Measurements from ENCODE around the gene ZNF787. TPM values are rescaled to one million over a fixed set of nuclear protein-coding genes. Genes with fewer than 3 reads are reported as not detected.

The ZNF787 gene
- polyA plus RNA-seq, 1 of the 3 experiments (the other 2 are of a cell fraction), result 16.0 TPM

- no peak for TF ChIP-seq POLR2AphosphoS5 (IDR thresholded peaks at IDR 0.05; ENCODE audit: low read depth, low read length)
- no peak for TF ChIP-seq GATA2 (CRISPR knock-in tag; IDR thresholded peaks at IDR 0.05)
- no peak for TF ChIP-seq TAF1 (IDR thresholded peaks at IDR 0.05; ENCODE audit: borderline replicate concordance, low read depth, low read length)
- TF ChIP-seq YY1 (IDR thresholded peaks at IDR 0.05; ENCODE audit: low read depth), result no peak
- TF ChIP-seq, protein P1, sequence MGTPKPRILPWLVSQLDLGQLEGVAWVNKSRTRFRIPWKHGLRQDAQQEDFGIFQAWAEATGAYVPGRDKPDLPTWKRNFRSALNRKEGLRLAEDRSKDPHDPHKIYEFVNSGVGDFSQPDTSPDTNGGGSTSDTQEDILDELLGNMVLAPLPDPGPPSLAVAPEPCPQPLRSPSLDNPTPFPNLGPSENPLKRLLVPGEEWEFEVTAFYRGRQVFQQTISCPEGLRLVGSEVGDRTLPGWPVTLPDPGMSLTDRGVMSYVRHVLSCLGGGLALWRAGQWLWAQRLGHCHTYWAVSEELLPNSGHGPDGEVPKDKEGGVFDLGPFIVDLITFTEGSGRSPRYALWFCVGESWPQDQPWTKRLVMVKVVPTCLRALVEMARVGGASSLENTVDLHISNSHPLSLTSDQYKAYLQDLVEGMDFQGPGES (IDR thresholded peaks at IDR 0.05; ENCODE audit: low read depth, low read length), result no peak
- no peak for TF ChIP-seq MEF2A (IDR thresholded peaks at IDR 0.05; ENCODE audit: borderline replicate concordance, low read depth)
- TF ChIP-seq USF2 (IDR thresholded peaks at IDR 0.05; ENCODE audit: borderline replicate concordance, low read depth, low read length), result no peak
Measured at GRCh38 chr19:56126983-56127780, 6.1 kb upstream of the ZNF787 start (continued).

DNA sequence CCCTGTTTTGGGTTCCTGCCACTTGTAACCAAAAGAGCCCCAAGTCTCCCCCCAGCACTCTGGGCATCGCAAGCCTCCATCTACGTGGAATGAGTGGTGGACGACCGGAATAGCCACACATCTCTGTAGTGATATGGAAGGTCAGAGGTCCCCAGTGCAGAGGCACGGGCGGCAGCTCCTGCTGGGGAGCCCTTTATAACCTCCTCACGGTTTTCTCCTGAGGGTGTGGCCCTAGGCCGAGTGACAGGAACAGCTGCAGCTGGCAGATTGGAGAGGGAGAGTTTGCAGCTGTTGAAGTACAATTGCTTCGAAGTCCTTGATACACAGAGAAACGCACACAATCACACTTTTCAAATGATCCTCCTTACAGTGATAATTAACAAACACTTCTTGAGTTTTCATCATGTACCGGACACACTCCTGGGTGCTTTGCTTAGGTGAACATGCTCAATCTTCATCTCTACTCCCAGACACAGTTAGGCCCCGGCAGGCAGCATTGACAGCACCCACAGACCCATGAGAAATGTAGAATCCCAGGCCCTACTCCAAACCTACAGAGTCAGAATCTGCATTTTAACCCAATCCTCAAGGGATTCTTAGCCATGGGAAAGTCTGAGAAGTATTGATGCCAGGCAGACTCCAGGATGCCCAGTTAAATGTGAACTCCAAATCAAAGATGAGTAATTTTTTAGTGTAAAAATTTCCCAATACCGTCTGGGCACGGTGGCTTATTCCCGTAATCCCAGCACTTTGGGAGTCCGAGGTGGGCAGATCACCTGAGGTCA lies 4.9 kb upstream of the ZNF787 start:
- H3K9ac ChIP-seq, result no peak overlapping the region

More for the DNA sequence above, 4.9 kb upstream of the ZNF787 start:
- no peak overlapping the region for H3K27ac ChIP-seq (ENCODE audit: low read depth in 2 of 2, low read length in 1 of 2)
- H3K9me3 ChIP-seq, result no peaks in the 10 kb centered on the region
- TF ChIP-seq, protein P1 (IDR thresholded peaks at IDR 0.05; ENCODE audit: low read depth, low read length), result no peak
- TF ChIP-seq FOSL2 (IDR thresholded peaks at IDR 0.05; ENCODE audit: borderline replicate concordance, low read depth) (no peak), NFIC (IDR thresholded peaks at IDR 0.05; ENCODE audit: borderline replicate concordance) (no peak), USF1 (IDR thresholded peaks at IDR 0.05; ENCODE audit: borderline replicate concordance, low read depth) (no peak), MEF2A (IDR thresholded peaks at IDR 0.05; ENCODE audit: borderline replicate concordance, low read depth) (no peak), TEAD4 (IDR thresholded peaks at IDR 0.05; ENCODE audit: borderline replicate concordance, insufficient read depth) (no peak), FOXM1 (IDR thresholded peaks at IDR 0.05; ENCODE audit: low read depth) (no peak)
- TF ChIP-seq, protein P2, sequence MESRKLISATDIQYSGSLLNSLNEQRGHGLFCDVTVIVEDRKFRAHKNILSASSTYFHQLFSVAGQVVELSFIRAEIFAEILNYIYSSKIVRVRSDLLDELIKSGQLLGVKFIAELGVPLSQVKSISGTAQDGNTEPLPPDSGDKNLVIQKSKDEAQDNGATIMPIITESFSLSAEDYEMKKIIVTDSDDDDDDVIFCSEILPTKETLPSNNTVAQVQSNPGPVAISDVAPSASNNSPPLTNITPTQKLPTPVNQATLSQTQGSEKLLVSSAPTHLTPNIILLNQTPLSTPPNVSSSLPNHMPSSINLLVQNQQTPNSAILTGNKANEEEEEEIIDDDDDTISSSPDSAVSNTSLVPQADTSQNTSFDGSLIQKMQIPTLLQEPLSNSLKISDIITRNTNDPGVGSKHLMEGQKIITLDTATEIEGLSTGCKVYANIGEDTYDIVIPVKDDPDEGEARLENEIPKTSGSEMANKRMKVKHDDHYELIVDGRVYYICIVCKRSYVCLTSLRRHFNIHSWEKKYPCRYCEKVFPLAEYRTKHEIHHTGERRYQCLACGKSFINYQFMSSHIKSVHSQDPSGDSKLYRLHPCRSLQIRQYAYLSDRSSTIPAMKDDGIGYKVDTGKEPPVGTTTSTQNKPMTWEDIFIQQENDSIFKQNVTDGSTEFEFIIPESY (IDR thresholded peaks at IDR 0.05; ENCODE audit: borderline replicate concordance, low read depth), result no peak
- H3K9me2 ChIP-seq, result no peaks in the 10 kb centered on the region
- H3F3A ChIP-seq (replicated peaks; ENCODE audit: insufficient read depth), result peaks cover 6% of the 10 kb centered on the region
- DNase-seq, result no peak
- 87% methylated on average over 16 of the region's 16 CpGs for WGBS (ENCODE audit: low lambda C conversion rate)
- H2AFZ ChIP-seq (ENCODE audit: low read depth), result no peak overlapping the region
- no peaks in the 10 kb centered on the region for H3K36me3 ChIP-seq (replicated peaks in 1 of 2; ENCODE audit: control insufficient read depth in 1 of 2, insufficient read depth in 2 of 2, low read length in 1 of 2)
- no peaks in the 10 kb centered on the region for H4K20me1 ChIP-seq (ENCODE audit: insufficient read depth)
- H3K4me1 ChIP-seq (ENCODE audit: control insufficient read depth in 1 of 2, insufficient read depth in 2 of 2, low read depth in 1 of 2, low read length in 1 of 2), result peaks cover 0 to 5% of the 10 kb centered on the region in 2 experiments; a peak in 1 of 4 replicates
- H3K4me3 ChIP-seq (ENCODE audit: low read depth in 2 of 2, low read length in 1 of 2), result no peak overlapping the region
- ChIA-PET CTCF (no interaction called here), POLR2A (no interaction called here)
- H3K4me2 ChIP-seq, result no peak overlapping the region
- H3K79me2 ChIP-seq (ENCODE audit: insufficient read depth), result no peaks in the 10 kb centered on the region
- H3K27me3 ChIP-seq (ENCODE audit: insufficient read depth), result no peaks in the 10 kb centered on the region

Data from SK-N-SH (cell line).